ENCODE measurements around the gene CDKN2AIPNL. TPM values are rescaled to one million over a fixed set of nuclear protein-coding genes. Genes with fewer than 3 reads are reported as not detected.

The CDKN2AIPNL gene
- total RNA-seq, 1 experiment from 2014 or later: 60.5 TPM

- ChIA-PET POLR2A (ENCODE audit: low non-redundant PET) (no interaction called here), CTCF (no interaction called here)
- H3K36me3 ChIP-seq (ENCODE audit: insufficient read depth, low read length, poor library complexity, severe bottlenecking): no peaks in the 10 kb centered on the region
- H3K27me3 ChIP-seq (replicated peaks; ENCODE audit: insufficient read depth, low read depth, low read length, poor library complexity): no peaks in the 10 kb centered on the region
- H3K4me1 ChIP-seq (ENCODE audit: insufficient read depth, low read length, poor library complexity, severe bottlenecking): no peaks in the 10 kb centered on the region
- TF ChIP-seq CTCF (conservative IDR thresholded peaks at IDR 0.05; ENCODE audit: low read depth, low read length) (no peak), EZH2 (IDR thresholded peaks at IDR 0.05; ENCODE audit: borderline replicate concordance, low read depth, low read length, poor library complexity, severe bottlenecking) (no peak)
- intact Hi-C loops (cut with micrococcal nuclease; ENCODE audit: unreplicated experiment): no loop called here
- no peak for DNase-seq (ENCODE audit: low spot score)
- no TSS peak for BruUV-seq (replicated peaks)
- H3K4me3 ChIP-seq (ENCODE audit: low read depth, low read length, poor library complexity, severe bottlenecking): no peak overlapping the region
- no peaks in the 10 kb centered on the region for H3K9me3 ChIP-seq (ENCODE audit: low read depth, low read length, poor library complexity, severe bottlenecking)
- H3K27ac ChIP-seq (ENCODE audit: low read depth, low read length, poor library complexity, severe bottlenecking): no peak overlapping the region
Measured at GRCh38 chr5:134437340-134437846, 25.7 kb upstream of the CDKN2AIPNL start.

- no peaks in the 10 kb centered on the region for H3K27me3 ChIP-seq (replicated peaks; ENCODE audit: insufficient read depth, low read depth, low read length, poor library complexity)
- H3K27ac ChIP-seq (ENCODE audit: low read depth, low read length, poor library complexity, severe bottlenecking): no peak overlapping the region
- POLR2A ChIA-PET (ENCODE audit: low non-redundant PET): no interaction called here
- H3K36me3 ChIP-seq (ENCODE audit: insufficient read depth, low read length, poor library complexity, severe bottlenecking): no peaks in the 10 kb centered on the region
- no peaks in the 10 kb centered on the region for H3K4me1 ChIP-seq (ENCODE audit: insufficient read depth, low read length, poor library complexity, severe bottlenecking)
- TF ChIP-seq EZH2 (IDR thresholded peaks at IDR 0.05; ENCODE audit: borderline replicate concordance, low read depth, low read length, poor library complexity, severe bottlenecking) (no peak), CTCF (conservative IDR thresholded peaks at IDR 0.05; ENCODE audit: low read depth, low read length) (no peak)
- H3K9me3 ChIP-seq (ENCODE audit: low read depth, low read length, poor library complexity, severe bottlenecking): no peaks in the 10 kb centered on the region
- no peak for DNase-seq (ENCODE audit: low spot score)
- BruUV-seq (replicated peaks): no TSS peak
- CTCF ChIA-PET: no interaction called here
- intact Hi-C loops (cut with micrococcal nuclease; ENCODE audit: unreplicated experiment): no loop called here
- H3K4me3 ChIP-seq (ENCODE audit: low read depth, low read length, poor library complexity, severe bottlenecking): no peak overlapping the region
Measured at GRCh38 chr5:134436523-134437339, 25.1 kb upstream of the CDKN2AIPNL start.

GRCh38 chr5:134435560-134435959, 23.9 kb upstream of the CDKN2AIPNL start:
- CTCF ChIA-PET: no interaction called here
- H3K27ac ChIP-seq (ENCODE audit: low read depth, low read length, poor library complexity, severe bottlenecking): no peak overlapping the region

More at GRCh38 chr5:134435560-134435959, 23.9 kb upstream of the CDKN2AIPNL start:
- Histone ChIP-seq H3K9me3 (ENCODE audit: low read depth, low read length, poor library complexity, severe bottlenecking) (no peaks in the 10 kb centered on the region), H3K36me3 (ENCODE audit: insufficient read depth, low read length, poor library complexity, severe bottlenecking) (no peaks in the 10 kb centered on the region), H3K27me3 (replicated peaks; ENCODE audit: insufficient read depth, low read depth, low read length, poor library complexity) (no peaks in the 10 kb centered on the region), H3K4me1 (ENCODE audit: insufficient read depth, low read length, poor library complexity, severe bottlenecking) (no peaks in the 10 kb centered on the region), H3K4me3 (ENCODE audit: low read depth, low read length, poor library complexity, severe bottlenecking) (no peak overlapping the region)
- no peak for DNase-seq (ENCODE audit: low spot score)
- POLR2A ChIA-PET (ENCODE audit: low non-redundant PET): no interaction called here
- intact Hi-C loops (cut with micrococcal nuclease; ENCODE audit: unreplicated experiment): no loop called here
- TF ChIP-seq EZH2 (IDR thresholded peaks at IDR 0.05; ENCODE audit: borderline replicate concordance, low read depth, low read length, poor library complexity, severe bottlenecking): no peak
- no peak for TF ChIP-seq CTCF (conservative IDR thresholded peaks at IDR 0.05; ENCODE audit: low read depth, low read length)
- no TSS peak for BruUV-seq (replicated peaks)

Data from A673 (cell line).